Spleen (tissue), 11 donors: ENCODE data around the gene MRPS14. TPM values are rescaled to one million over a fixed set of nuclear protein-coding genes. Genes with fewer than 3 reads are reported as not detected.

Experiments used
- DNase-seq: peaks from one replicate; pipeline ENCODE4 v3.0.0-alpha.2; 2020
- H3K27ac ChIP-seq, 8 donors: fragments of 200-600 bp; sonication (generic) in 7 of 8; 1 replicate in 4 of 8; 2 replicates in 4 of 8; pipeline versions ENCODE4 v1.5.0 to v1.8.0; 2016 to 2021; ENCODE audit warnings: inconsistent platforms in 4 of 8, mild to moderate bottlenecking in 4 of 8, moderate library complexity in 1 of 8
- H3K27me3 ChIP-seq, 7 donors: fragments of 200-600 bp; sonication (generic) in 6 of 7; replicated peaks in 1 of 7; 1 replicate in 4 of 7; 2 replicates in 3 of 7; pipeline versions ENCODE4 v1.5.0 to v1.8.0; 2016 to 2021; ENCODE audit warnings: inconsistent platforms in 3 of 7, mild to moderate bottlenecking in 1 of 7
- H3K36me3 ChIP-seq, 6 donors: fragments of 200-600 bp; sonication (generic) in 5 of 6; 1 replicate in 4 of 6; 2 replicates in 2 of 6; pipeline versions ENCODE4 v1.5.0 to v1.8.0; 2016 to 2021; ENCODE audit warnings: inconsistent platforms in 2 of 6
- H3K4me1 ChIP-seq, 6 donors: fragments of 200-600 bp; sonication (generic) in 5 of 6; 1 replicate in 3 of 6; 2 replicates in 3 of 6; pipeline versions ENCODE4 v1.5.0 to v1.8.0; 2016 to 2021; ENCODE audit warnings: inconsistent platforms in 3 of 6
- H3K4me3 ChIP-seq, 8 donors: fragments of 200-600 bp; sonication (generic) in 7 of 8; 1 replicate in 4 of 8; 2 replicates in 4 of 8; pipeline versions ENCODE4 v1.5.0 to v1.8.0; 2016 to 2021; ENCODE audit warnings: inconsistent platforms in 4 of 8, mild to moderate bottlenecking in 4 of 8, moderate library complexity in 2 of 8
- H3K9me3 ChIP-seq, 8 donors: fragments of 200-600 bp; sonication (generic) in 7 of 8; 1 replicate in 4 of 8; 2 replicates in 4 of 8; pipeline versions ENCODE4 v1.5.0 to v1.8.0; 2016 to 2021; ENCODE audit warnings: inconsistent platforms in 4 of 8
- POLR2A ChIP-seq, 3 donors: fragments of 450-650 bp; IDR thresholded peaks; one replicate each; pipeline ENCODE4 v1.5.1; 2017; ENCODE audit warnings: antibody characterized with exemption in 3 of 3, mild to moderate bottlenecking in 1 of 3
- POLR2AphosphoS5 ChIP-seq, 3 donors: sonication (generic); formaldehyde crosslinking; IDR thresholded peaks; one replicate each; pipeline ENCODE4 v1.5.1; 2017; ENCODE audit warnings: antibody characterized with exemption in 3 of 3
- WGBS, 5 donors: extraction: QIAGEN DNeasy Blood & Tissue Kit in 3 of 5; methylation state at CpG; one replicate each; pipeline versions ENCODE4 v1.1.5 to v1.1.7; 2013 to 2018; 5-methylcytosine and 5-hydroxymethylcytosine counted together
- intact Hi-C: fragments of 100-400 bp; cut with DNase I; formaldehyde crosslinking; loops from one replicate; pipeline ENCODE4 v1.15.0; 2023; ENCODE audit warnings: low total_unique reads
- polyA plus RNA-seq, 3 donors: library from polyadenylated mRNA; stranded (reverse); fragments of 200-250 nt; gene quantifications; one replicate each; pipeline ENCODE4 v1.2.1, GENCODE V29; 2013
- total RNA-seq, 7 donors: library from RNA; depleted of rRNA in 3 of 7; stranded (reverse); fragments of >200 nt in 3 of 7; fragmentation: NEBNext Ultra II Directional in 4 of 7; extraction: Animal tissue kit (Norgen Biotek cat#: 25700) in 4 of 7; gene quantifications; one replicate each; pipeline versions ENCODE4 v1.1.0 to v1.2.1, GENCODE V29; 2016 to 2021
- TF ChIP-seq, protein P1 (sequence below), 11 experiments: fragments of 200-600 bp in 7 of 11; fragments of 450-650 bp in 4 of 11; sonication (generic) in 4 of 11; IDR thresholded peaks in 8 of 11; conservative IDR thresholded peaks in 3 of 11; 1 replicate in 7 of 11; 2 replicates in 4 of 11; pipeline versions ENCODE4 v1.4.0 to v1.8.0; 2016 to 2021; ENCODE audit warnings: antibody characterized with exemption in 11 of 11, inconsistent platforms in 4 of 11, mild to moderate bottlenecking in 1 of 11
- donor health status: healthy with polysubstance abuse.
- donor health status: DM: no; HTN: no; CAD: no; lungs with moderate emphysema.
- donor health status: DM: no; HTN: no; CAD: no.
- donor health status: Bipolar disorder and iron deficiency.
- donor health status: healthy.
- donor health status: DM: no; HTN: no; CAD: no.
- donor health status: DM: yes; HTN: yes; CAD: no.

MRPS14 gene
- total and polyA plus RNA-seq, 10 donors: 10.1 to 34.5 (median 25.6) TPM

DNA sequence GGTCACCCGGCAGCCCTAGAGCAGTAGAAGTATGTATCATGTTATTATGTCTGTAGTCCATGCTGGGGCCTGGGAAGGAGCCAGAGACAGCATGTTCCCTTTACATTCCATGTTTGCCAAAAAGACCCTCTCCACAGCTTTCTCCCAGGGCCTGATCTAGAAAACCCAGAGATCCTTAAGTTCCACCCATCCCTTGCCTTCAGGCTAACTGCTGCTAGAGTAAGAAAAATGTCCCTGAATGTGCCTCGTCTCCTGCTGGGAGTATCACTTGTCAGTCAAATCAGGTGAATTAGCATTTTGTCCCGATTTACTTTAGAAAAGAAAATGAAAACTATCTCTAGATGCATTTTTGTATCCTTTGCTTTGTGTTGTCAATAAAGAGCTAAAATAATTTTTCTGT lies 13.3 kb upstream of the MRPS14 start:
- Histone ChIP-seq H3K4me1 (no peaks in the 10 kb centered on the region), H3K36me3 (no peaks in the 10 kb centered on the region), H3K4me3 (no peak overlapping the region), H3K9me3 (no peaks in the 10 kb centered on the region), H3K27ac (no peak overlapping the region), H3K27me3 (no peaks in the 10 kb centered on the region)
- DNase-seq: no peak
- 63 to 81% (median 74%) methylated on average over 3 of the region's 3 CpGs for WGBS, 5 donors
- intact Hi-C loops: no loop called here
- TF ChIP-seq POLR2A (IDR thresholded peaks at IDR 0.05) (no peak), POLR2AphosphoS5 (IDR thresholded peaks at IDR 0.05) (no peak)
- TF ChIP-seq, protein P1, sequence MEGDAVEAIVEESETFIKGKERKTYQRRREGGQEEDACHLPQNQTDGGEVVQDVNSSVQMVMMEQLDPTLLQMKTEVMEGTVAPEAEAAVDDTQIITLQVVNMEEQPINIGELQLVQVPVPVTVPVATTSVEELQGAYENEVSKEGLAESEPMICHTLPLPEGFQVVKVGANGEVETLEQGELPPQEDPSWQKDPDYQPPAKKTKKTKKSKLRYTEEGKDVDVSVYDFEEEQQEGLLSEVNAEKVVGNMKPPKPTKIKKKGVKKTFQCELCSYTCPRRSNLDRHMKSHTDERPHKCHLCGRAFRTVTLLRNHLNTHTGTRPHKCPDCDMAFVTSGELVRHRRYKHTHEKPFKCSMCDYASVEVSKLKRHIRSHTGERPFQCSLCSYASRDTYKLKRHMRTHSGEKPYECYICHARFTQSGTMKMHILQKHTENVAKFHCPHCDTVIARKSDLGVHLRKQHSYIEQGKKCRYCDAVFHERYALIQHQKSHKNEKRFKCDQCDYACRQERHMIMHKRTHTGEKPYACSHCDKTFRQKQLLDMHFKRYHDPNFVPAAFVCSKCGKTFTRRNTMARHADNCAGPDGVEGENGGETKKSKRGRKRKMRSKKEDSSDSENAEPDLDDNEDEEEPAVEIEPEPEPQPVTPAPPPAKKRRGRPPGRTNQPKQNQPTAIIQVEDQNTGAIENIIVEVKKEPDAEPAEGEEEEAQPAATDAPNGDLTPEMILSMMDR (IDR thresholded peaks at IDR 0.05 in 8 of 11, conservative IDR thresholded peaks at IDR 0.05 in 3 of 11): no peak

DNA sequence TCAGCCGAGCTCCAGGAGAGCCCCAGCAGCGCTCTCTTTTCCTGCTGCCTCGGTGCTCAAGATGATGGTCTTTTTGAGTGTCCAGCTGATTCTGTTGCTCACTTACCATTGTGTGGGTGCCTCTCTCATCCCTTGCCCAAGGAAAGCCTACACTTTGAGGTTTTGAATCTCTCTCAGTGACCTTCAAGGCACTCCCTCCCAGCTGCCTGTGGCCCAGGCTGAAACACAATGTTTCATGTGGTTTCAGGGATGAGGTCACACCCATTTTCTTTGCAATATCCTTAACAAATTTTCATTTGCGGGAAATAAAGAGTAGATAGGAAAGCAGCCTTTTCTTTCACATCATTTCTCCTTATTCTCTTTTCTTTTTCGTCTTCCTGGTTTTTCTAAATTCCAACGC lies 12.6 kb upstream of the MRPS14 start:
- TF ChIP-seq POLR2A (IDR thresholded peaks at IDR 0.05): no peak
- TF ChIP-seq, protein P1 (IDR thresholded peaks at IDR 0.05 in 8 of 11, conservative IDR thresholded peaks at IDR 0.05 in 3 of 11): no peak
- no peak for TF ChIP-seq POLR2AphosphoS5 (IDR thresholded peaks at IDR 0.05)
- no peaks in the 10 kb centered on the region for H3K27me3 ChIP-seq
- H3K9me3 ChIP-seq: no peaks in the 10 kb centered on the region
- no peak for DNase-seq
- no peaks in the 10 kb centered on the region for H3K4me1 ChIP-seq
- H3K27ac ChIP-seq: no peak overlapping the region
- H3K36me3 ChIP-seq: no peaks in the 10 kb centered on the region
- 87 to 90% (median 88%) methylated on average over 6 of the region's 6 CpGs for WGBS, 5 donors
- no peak overlapping the region for H3K4me3 ChIP-seq
- intact Hi-C loops: no loop called here

DNA sequence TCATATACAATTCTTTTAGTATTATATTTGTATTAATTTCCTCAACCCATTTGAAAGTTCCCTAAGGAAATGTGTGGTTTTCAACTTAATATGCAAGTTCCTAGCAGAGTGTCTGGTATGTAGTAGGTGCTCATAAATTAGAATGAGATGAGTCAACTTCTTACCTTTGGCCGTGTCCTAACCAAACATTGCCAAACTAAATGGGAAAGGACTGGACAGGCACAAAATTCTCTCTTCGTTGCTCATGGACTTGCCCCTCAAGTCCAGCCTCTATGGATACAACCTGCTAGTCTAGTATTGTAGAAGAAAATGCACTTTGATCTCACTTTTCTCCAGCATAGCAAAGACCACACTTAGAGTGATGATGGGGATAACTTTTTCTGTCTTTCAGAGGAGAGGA lies 11.6 kb upstream of the MRPS14 start:
- Histone ChIP-seq H3K27me3 (no peaks in the 10 kb centered on the region), H3K4me3 (no peak overlapping the region), H3K4me1 (peaks cover 0 to 5% (median 0%) of the 10 kb centered on the region in 6 donors), H3K27ac (no peak overlapping the region), H3K9me3 (no peaks in the 10 kb centered on the region), H3K36me3 (no peaks in the 10 kb centered on the region)
- no peak for DNase-seq
- no peak for TF ChIP-seq POLR2AphosphoS5 (IDR thresholded peaks at IDR 0.05)
- TF ChIP-seq, protein P1 (IDR thresholded peaks at IDR 0.05 in 8 of 11, conservative IDR thresholded peaks at IDR 0.05 in 3 of 11): no peak
- no peak for TF ChIP-seq POLR2A (IDR thresholded peaks at IDR 0.05)
- WGBS, 5 donors: 76 to 87% (median 82%) methylated on average over 2 of the region's 2 CpGs
- intact Hi-C loops: no loop called here

DNA sequence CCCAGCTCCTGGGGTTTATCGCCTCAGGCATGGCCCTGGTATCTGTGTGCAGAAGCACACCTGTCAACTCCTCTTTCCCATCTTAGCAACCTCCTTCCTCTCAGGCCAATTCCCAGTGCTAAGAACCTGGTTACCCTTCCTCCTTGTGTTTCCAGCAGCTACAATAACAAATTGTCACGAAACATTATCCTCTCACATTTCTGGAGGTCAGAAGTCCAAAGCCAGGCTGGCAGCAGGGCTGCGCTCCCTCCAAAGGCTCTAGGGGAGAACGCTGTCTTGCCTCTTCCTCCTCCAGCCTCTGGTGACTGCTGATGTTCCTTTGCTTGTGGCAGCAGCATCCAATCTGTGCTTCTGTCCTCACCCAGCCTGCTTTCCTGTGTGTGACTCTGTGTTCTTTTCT lies 10.7 kb upstream of the MRPS14 start:
- H3K27ac ChIP-seq: no peak overlapping the region
- 82 to 94% (median 88%) methylated on average over 4 of the region's 4 CpGs for WGBS, 5 donors
- H3K36me3 ChIP-seq: no peaks in the 10 kb centered on the region
- H3K4me1 ChIP-seq: peaks cover 0 to 10% (median 0%) of the 10 kb centered on the region in 6 donors
- no peak for TF ChIP-seq POLR2A (IDR thresholded peaks at IDR 0.05)
- intact Hi-C loops: no loop called here
- no peak overlapping the region for H3K4me3 ChIP-seq
- H3K9me3 ChIP-seq: no peaks in the 10 kb centered on the region
- no peak for DNase-seq
- H3K27me3 ChIP-seq: no peaks in the 10 kb centered on the region

DNA sequence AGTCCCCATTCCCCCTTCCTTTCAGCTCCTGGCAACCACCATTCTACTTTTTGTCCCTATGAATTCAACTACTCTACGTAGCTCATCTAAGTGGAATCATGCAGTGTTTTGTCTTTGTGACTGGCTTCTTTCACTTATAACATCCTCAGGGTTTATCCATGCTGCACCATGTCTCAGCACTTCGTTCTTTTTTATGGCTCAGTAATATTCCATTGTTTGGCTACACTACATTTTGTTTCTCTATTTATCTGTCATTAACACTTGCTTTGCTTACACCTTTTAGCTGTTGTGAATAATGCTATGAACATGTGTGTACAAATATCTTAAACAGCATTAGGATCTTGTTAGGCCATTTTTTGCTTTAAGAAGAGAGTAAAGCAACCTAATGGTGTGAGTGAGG lies 1.5 kb upstream of the MRPS14 start:
- DNase-seq: no peak
- intact Hi-C loops: no loop called here
- TF ChIP-seq POLR2AphosphoS5 (IDR thresholded peaks at IDR 0.05) (no peak), POLR2A (IDR thresholded peaks at IDR 0.05) (no peak)
- TF ChIP-seq, protein P1 (IDR thresholded peaks at IDR 0.05 in 8 of 11, conservative IDR thresholded peaks at IDR 0.05 in 3 of 11): no peak

More for the DNA sequence above, 1.5 kb upstream of the MRPS14 start:
- peaks cover 5 to 44% (median 18%) of the 10 kb centered on the region in 6 donors for H3K4me1 ChIP-seq
- WGBS, 5 donors: 96 to 99% (median 96%) methylated on average over 2 of the region's 2 CpGs
- H3K27ac ChIP-seq: no peak overlapping the region
- no peaks in the 10 kb centered on the region for H3K27me3 ChIP-seq
- H3K4me3 ChIP-seq: no peak overlapping the region
- H3K36me3 ChIP-seq: peaks cover 0 to 15% (median 3%) of the 10 kb centered on the region in 6 donors
- H3K9me3 ChIP-seq: no peaks in the 10 kb centered on the region
